Cardiac muscle cell (in vitro differentiated cells and primary cell): Measurements from ENCODE around the gene UXS1. TPM values are rescaled to one million over a fixed set of nuclear protein-coding genes. Genes with fewer than 3 reads are reported as not detected.

Source experiments
- DNase-seq, 2 donors: peaks; one replicate each; pipeline versions ENCODE4 v3.0.0 to v3.0.0-alpha.2; 2010 to 2017; ENCODE audit warnings: low read depth in 1 of 2, low spot score in 1 of 2
- H3K27ac ChIP-seq: fragments of 200-600 bp; sonication (generic); 2 replicates; pipeline ENCODE4 v1.5.1; 2016
- H3K27me3 ChIP-seq: fragments of 200-600 bp; sonication (generic); 2 replicates; pipeline ENCODE4 v1.6.0; 2016; ENCODE audit warnings: control low read depth
- H3K36me3 ChIP-seq: fragments of 200-600 bp; sonication (generic); 2 replicates; pipeline ENCODE4 v1.5.1; 2016; ENCODE audit warnings: control low read depth
- H3K4me1 ChIP-seq: fragments of 200-600 bp; sonication (generic); 2 replicates; pipeline ENCODE4 v1.8.1; 2017; ENCODE audit warnings: low read depth, mild to moderate bottlenecking, mixed run types
- H3K4me3 ChIP-seq: fragments of 200-600 bp; sonication (generic); 2 replicates; pipeline ENCODE4 v1.5.1; 2016; ENCODE audit warnings: mild to moderate bottlenecking
- H3K9me3 ChIP-seq: fragments of 200-600 bp; sonication (generic); 2 replicates; pipeline ENCODE4 v1.5.1; 2017; ENCODE audit warnings: low read depth, mild to moderate bottlenecking, control low read depth
- CTCF ChIP-seq: IDR thresholded peaks from 2 replicates; pipeline ENCODE4 v1.5.1; 2012; ENCODE audit warnings: low read depth, mild to moderate bottlenecking, low read length
- polyA plus RNA-seq: library from polyadenylated mRNA; unstranded; fragments of >200 nt; fragmentation: Nextera tagmentation; extraction: Ambion mirVana; gene quantifications from 2 replicates; pipeline ENCODE4 v1.2.1, GENCODE V29; 2016
- total RNA-seq: library from RNA; depleted of rRNA; stranded (reverse); fragments of >200 nt; gene quantifications from 2 replicates; pipeline ENCODE4 v1.2.3, GENCODE V29; 2016

Gene UXS1
- total and polyA plus RNA-seq, 2 experiments from 2014 or later = 28.8 to 44.9 TPM

GRCh38 chr2:106076941-106077340, 117.2 kb downstream of the UXS1 start:
- H3K36me3 ChIP-seq = no peaks in the 10 kb centered on the region
- DNase-seq = no peak
- H3K4me1 ChIP-seq = peaks cover 10% of the 10 kb centered on the region
- no peaks in the 10 kb centered on the region for H3K9me3 ChIP-seq
- TF ChIP-seq CTCF = no peak
- H3K27ac ChIP-seq = no peak overlapping the region
- H3K27me3 ChIP-seq = no peaks in the 10 kb centered on the region
- no peak overlapping the region for H3K4me3 ChIP-seq

- no peaks in the 10 kb centered on the region for H3K36me3 ChIP-seq
Observed at GRCh38 chr2:106075048-106075447, 119.1 kb downstream of the UXS1 start.

GRCh38 chr2:106073678-106074406, 120.3 kb downstream of the UXS1 start:
- H3K36me3 ChIP-seq = no peaks in the 10 kb centered on the region
- H3K27me3 ChIP-seq = no peaks in the 10 kb centered on the region
- no peak for DNase-seq
- no peak overlapping the region for H3K4me3 ChIP-seq
- no peak for TF ChIP-seq CTCF
- H3K4me1 ChIP-seq = peaks cover 10% of the 10 kb centered on the region
- no peaks in the 10 kb centered on the region for H3K9me3 ChIP-seq
- H3K27ac ChIP-seq = no peak overlapping the region

More at GRCh38 chr2:106075048-106075447, 119.1 kb downstream of the UXS1 start:
- Histone ChIP-seq H3K9me3 (no peaks in the 10 kb centered on the region), H3K27me3 (no peaks in the 10 kb centered on the region), H3K4me3 (no peak overlapping the region), H3K4me1 (peaks cover 10% of the 10 kb centered on the region), H3K27ac (no peak overlapping the region)
- no peak for TF ChIP-seq CTCF
- no peak for DNase-seq

- no peak for TF ChIP-seq CTCF
- H3K36me3 ChIP-seq = no peaks in the 10 kb centered on the region
- H3K27me3 ChIP-seq = peaks cover 16% of the 10 kb centered on the region
- H3K9me3 ChIP-seq = no peaks in the 10 kb centered on the region
- H3K4me1 ChIP-seq = peaks cover 5% of the 10 kb centered on the region
- no peak overlapping the region for H3K4me3 ChIP-seq
- H3K27ac ChIP-seq = no peak overlapping the region
- no peak for DNase-seq
Observed at GRCh38 chr2:106070181-106070580, 123.9 kb downstream of the UXS1 start.

- Histone ChIP-seq H3K36me3 (no peaks in the 10 kb centered on the region), H3K4me3 (no peak overlapping the region), H3K9me3 (no peaks in the 10 kb centered on the region), H3K27me3 (peaks cover 28% of the 10 kb centered on the region), H3K4me1 (peaks cover 5% of the 10 kb centered on the region), H3K27ac (no peak overlapping the region)
- no peak for TF ChIP-seq CTCF
- DNase-seq = no peak
Observed at GRCh38 chr2:106068451-106068850, 125.7 kb downstream of the UXS1 start.
